Activated CD4-positive, alpha-beta memory T cell treated with anti-CD3 and anti-CD28 coated beads, Interleukin-2, amount 10 ng/mL, durations not matched to agents 7 days and 5 days (primary cell): ENCODE results near the gene MAP1B. TPM values are rescaled to one million over a fixed set of nuclear protein-coding genes. Genes with fewer than 3 reads are reported as not detected.
"Not testable (repeated sequence)": the region's sequence is repeated elsewhere in the genome, so short reads cannot be mapped to it uniquely, and the experiment has no call there.

Experiments
- CTCF ChIA-PET: fragments of 350-600 bp; sonication (Branson Sonifier 250); formaldehyde crosslinking; loops from one replicate; lab custom pipeline; 2021; ENCODE audit warnings: antibody characterized with exemption, inconsistent platforms; lab: Charles Lee
- POLR2A ChIA-PET: fragments of 350-600 bp; sonication (Branson Sonifier 250); formaldehyde crosslinking; loops from one replicate; lab custom pipeline; 2021; ENCODE audit warnings: antibody characterized with exemption; lab: Charles Lee
- DNase-seq: peaks from one replicate; pipeline ENCODE4 v3.0.0-alpha.2; 2020
- H3K27ac Mint-ChIP-seq: one replicate; pipeline ENCODE4 v1.8.0; 2021; ENCODE audit warnings: mild to moderate bottlenecking, mixed read lengths
- H3K27me3 Mint-ChIP-seq: one replicate; pipeline ENCODE4 v1.8.0; 2021; ENCODE audit warnings: mixed read lengths
- H3K36me3 Mint-ChIP-seq: one replicate; pipeline ENCODE4 v1.8.0; 2021; ENCODE audit warnings: low read depth, mixed read lengths
- H3K4me1 Mint-ChIP-seq: one replicate; pipeline ENCODE4 v1.8.0; 2021; ENCODE audit warnings: mixed read lengths
- H3K4me3 Mint-ChIP-seq: one replicate; pipeline ENCODE4 v1.8.0; 2021; ENCODE audit warnings: mild to moderate bottlenecking, mixed read lengths
- H3K9me3 Mint-ChIP-seq: one replicate; pipeline ENCODE4 v1.8.0; 2021; ENCODE audit warnings: mixed read lengths
- total RNA-seq, 2 experiments: library from RNA; stranded (reverse); gene quantifications; one replicate each; pipeline ENCODE4 v1.2.3, GENCODE V29; 2021

Gene MAP1B
- total RNA-seq, 2 experiments from 2014 or later, result 0.25 to 0.30 TPM

DNA sequence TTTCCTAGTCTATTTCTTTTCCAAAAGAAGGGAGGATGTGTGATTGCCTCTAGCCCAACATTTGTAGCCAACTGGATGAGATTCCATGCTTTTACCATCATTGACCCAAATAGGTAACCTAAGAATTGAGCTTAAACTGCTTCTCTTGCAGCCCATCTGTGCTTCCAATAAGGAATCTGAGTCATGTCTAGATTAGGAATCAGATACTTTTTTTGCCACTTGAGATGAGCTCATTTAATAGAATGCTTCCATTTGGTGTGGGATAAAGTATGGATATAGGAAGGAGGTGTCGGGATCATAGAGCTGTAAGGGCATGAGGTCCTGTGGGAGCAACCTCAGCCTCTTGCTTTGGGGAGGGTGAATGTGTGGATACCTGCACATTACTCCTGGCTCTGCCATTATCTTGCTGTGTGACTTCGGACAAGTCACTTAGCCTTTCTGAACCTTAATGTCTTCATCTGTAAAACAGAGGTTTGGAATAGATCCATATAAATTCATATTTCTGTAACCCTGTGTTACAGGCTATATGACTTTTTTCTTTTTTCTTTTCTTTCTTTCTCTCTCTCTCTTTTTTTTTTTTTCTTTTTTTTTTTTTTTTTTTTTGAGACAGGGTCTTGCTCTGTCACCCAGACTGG is 56.2 kb downstream of the MAP1B start:
- POLR2A ChIA-PET, result no interaction called here
- no peaks in the 10 kb centered on the region for H3K36me3 Mint-ChIP-seq
- CTCF ChIA-PET, result no interaction called here
- no peak overlapping the region for H3K4me3 Mint-ChIP-seq
- H3K27ac Mint-ChIP-seq, result no peak overlapping the region
- H3K4me1 Mint-ChIP-seq, result no peaks in the 10 kb centered on the region
- peaks cover 41% of the 10 kb centered on the region for H3K27me3 Mint-ChIP-seq
- DNase-seq, result no peak
- H3K9me3 Mint-ChIP-seq, result no peaks in the 10 kb centered on the region

DNA sequence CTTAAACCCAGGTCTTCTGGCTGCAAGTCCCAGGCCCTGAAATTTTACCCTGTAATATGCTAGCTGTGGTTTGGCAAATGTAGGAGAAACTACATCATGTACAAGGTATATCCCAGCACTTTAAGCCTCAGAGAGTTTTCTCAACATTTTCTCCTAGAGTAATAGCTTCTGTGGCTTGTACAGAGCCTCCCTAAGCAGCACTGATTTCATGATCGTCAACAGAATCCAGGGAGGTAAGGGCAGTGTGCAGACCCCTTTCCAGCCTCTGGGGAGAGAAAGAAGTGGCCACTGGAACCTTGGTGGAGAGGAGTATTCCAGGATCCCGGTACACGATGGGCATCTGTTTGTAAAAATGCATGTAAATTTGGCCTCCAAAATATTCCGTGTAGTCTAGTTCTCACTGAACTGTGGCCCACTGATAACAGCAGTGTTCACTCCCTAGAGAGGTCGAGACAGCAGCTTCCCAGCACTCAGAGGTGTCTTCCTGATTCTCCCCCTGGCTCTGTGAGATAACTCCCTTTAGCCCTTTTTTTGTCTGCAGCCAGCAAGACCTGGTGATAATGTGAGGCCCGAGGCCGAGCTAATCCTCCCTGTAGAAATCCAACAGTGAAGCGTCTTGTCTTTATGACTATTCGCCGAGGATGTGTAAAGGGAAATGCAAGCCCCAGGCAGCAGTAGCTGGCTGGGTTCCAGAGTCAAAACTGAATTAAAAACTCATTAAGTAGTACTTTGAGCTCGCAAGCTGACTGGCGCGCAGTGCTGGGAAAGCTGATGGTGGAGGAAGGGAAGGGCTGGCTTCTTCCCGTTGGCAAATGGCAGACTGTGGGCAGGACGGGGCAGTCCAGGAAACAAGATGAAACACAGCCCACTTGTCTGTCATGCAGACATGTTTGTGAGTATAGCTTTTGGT is 59.0 kb downstream of the MAP1B start:
- ChIA-PET POLR2A (no interaction called here), CTCF (no interaction called here)
- Mint-ChIP-seq H3K27me3 (peaks cover 62% of the 10 kb centered on the region), H3K4me1 (no peaks in the 10 kb centered on the region), H3K27ac (no peak overlapping the region), H3K36me3 (no peaks in the 10 kb centered on the region), H3K9me3 (no peaks in the 10 kb centered on the region), H3K4me3 (no peak overlapping the region)
- DNase-seq, result no peak

DNA sequence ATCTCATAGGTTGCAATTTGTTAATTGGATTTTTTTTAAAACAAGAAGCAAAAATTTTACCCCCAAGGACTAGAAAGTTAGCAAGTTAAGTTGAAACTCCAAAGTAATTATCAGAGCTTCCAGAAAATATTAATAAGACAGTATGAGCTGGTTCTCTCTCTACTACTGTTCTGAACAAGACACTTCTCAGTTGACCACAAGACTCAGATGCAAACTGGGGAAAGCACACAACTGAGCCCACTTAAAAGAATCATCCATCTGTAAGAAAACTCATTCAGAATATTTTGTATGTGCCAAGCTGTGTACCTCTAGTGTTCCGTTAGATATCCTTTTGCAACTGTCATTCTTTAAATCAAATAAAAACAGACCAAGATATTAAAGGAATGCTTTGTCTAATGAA is 60.0 kb downstream of the MAP1B start:
- H3K4me3 Mint-ChIP-seq, result no peak overlapping the region

DNA sequence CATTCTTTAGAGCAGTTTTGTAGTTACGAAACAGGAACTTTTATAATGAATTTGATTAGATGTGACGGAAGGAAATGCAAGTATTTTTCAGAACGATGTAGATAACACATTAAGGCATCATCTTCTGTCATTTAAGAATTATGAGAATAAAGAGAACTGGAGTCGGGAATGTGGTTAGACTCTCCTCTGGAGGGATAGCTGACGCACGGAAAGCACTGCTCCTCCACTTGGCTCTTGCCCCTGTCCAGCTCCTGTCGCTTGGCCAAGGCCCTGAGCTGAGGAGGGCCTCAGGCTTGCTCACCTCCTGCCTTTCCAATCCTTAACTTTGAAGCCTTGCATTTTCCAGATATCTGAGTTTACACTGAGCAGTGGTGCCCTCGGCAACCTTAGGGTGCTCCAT is 60.5 kb downstream of the MAP1B start:
- CTCF ChIA-PET, result no interaction called here
- no peak for DNase-seq
- no peaks in the 10 kb centered on the region for H3K4me1 Mint-ChIP-seq

More for the DNA sequence above, 60.0 kb downstream of the MAP1B start:
- Mint-ChIP-seq H3K36me3 (no peaks in the 10 kb centered on the region), H3K9me3 (no peaks in the 10 kb centered on the region), H3K4me1 (no peaks in the 10 kb centered on the region), H3K27ac (no peak overlapping the region), H3K27me3 (peaks cover 63% of the 10 kb centered on the region)
- DNase-seq, result no peak
- POLR2A ChIA-PET, result no interaction called here
- CTCF ChIA-PET, result no interaction called here

DNA sequence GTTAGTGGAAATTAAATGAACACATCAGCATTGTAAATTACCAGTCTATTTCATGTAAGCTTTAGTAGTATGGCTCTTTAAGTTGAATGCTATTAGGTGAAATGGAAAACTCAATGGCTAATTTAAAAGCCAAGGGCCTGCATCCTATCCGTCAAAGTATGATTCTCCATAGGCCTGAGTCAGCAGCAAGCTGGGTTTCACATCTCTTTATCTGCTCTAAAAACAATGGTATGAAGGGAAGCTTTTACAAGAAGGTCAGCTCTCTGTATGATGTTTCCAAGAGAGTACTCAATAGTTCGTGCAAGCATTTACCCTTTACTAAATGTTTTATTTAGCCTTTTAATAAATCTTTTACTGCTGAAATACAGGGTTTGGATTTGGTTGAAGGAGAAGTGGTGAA is 62.8 kb downstream of the MAP1B start:
- DNase-seq, result no peak
- H3K4me3 Mint-ChIP-seq, result no peak overlapping the region
- peaks cover 61% of the 10 kb centered on the region for H3K27me3 Mint-ChIP-seq
- CTCF ChIA-PET, result no interaction called here
- H3K9me3 Mint-ChIP-seq, result no peaks in the 10 kb centered on the region
- H3K4me1 Mint-ChIP-seq, result no peaks in the 10 kb centered on the region
- H3K27ac Mint-ChIP-seq, result no peak overlapping the region
- no peaks in the 10 kb centered on the region for H3K36me3 Mint-ChIP-seq
- POLR2A ChIA-PET, result no interaction called here

More for the DNA sequence above, 60.5 kb downstream of the MAP1B start:
- no peak overlapping the region for H3K4me3 Mint-ChIP-seq
- H3K27ac Mint-ChIP-seq, result no peak overlapping the region
- H3K9me3 Mint-ChIP-seq, result no peaks in the 10 kb centered on the region
- peaks cover 63% of the 10 kb centered on the region for H3K27me3 Mint-ChIP-seq
- POLR2A ChIA-PET, result no interaction called here
- H3K36me3 Mint-ChIP-seq, result no peaks in the 10 kb centered on the region

DNA sequence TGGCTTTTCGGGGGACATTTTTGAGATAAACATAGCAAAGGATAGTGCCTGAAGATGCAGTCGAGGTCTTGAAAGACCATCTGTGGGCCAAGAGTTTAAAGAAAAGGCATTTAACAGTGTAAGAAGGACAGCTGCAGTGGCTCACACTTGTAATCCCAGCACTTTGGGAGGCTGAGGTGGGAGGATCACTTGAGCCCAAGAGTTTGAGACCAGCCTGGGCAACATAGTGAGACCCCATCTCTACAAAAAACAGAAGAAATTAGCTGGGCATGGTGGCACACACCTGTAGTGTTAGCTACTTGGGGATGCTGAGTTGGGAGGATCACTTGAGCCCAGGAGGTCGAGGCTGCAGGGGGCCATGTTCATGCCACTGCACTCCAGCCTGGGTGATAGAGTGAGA is 63.9 kb downstream of the MAP1B start:
- DNase-seq, POLR2A ChIA-PET, H3K4me1 Mint-ChIP-seq, H3K27ac Mint-ChIP-seq, H3K4me3 Mint-ChIP-seq, H3K36me3 Mint-ChIP-seq, CTCF ChIA-PET, H3K9me3 Mint-ChIP-seq: not testable (repeated sequence)
- peaks cover 65% of the 10 kb centered on the region for H3K27me3 Mint-ChIP-seq

DNA sequence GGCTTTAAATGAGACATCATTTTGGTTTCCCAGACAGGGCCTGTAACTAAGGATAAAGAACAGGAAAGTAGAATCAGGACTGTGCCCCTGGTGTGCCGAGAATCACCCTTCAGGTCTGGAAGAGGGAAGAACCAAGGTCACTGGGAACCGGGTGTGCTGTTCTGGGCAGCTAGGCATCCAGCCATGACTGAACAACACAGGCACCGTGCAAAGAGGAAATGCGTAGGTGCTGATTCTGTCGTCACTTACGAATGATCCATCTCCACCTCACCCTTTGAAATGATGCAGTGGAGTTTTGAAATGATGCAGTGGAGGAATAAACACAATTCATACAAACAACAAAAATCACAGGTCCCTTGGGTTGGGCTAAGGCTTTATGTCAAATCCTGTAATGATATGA is 64.4 kb downstream of the MAP1B start:
- H3K4me3 Mint-ChIP-seq, result no peak overlapping the region
- ChIA-PET POLR2A (no interaction called here), CTCF (no interaction called here)
- peaks cover 65% of the 10 kb centered on the region for H3K27me3 Mint-ChIP-seq
- no peak overlapping the region for H3K27ac Mint-ChIP-seq
- H3K9me3 Mint-ChIP-seq, result no peaks in the 10 kb centered on the region
- DNase-seq, result no peak
- no peaks in the 10 kb centered on the region for H3K4me1 Mint-ChIP-seq
- H3K36me3 Mint-ChIP-seq, result no peaks in the 10 kb centered on the region

DNA sequence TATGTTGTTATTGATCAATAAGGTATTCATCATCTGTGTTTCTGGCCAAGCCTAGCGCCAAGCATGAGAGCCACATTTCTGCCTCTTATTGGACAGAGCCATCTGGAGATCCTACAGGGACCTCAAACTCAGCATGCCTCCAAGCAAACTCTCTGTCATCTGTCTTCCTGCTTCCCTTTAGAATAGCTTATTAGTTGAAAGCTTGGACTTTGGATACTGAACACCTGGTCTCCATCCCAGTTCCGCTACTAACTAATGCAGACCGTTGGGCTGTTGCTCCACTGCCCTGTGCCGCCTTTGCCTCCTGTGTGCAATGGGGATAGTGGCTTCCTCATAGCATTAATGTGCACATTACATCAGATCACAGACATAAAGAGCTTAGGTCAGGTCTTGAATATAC is 65.5 kb downstream of the MAP1B start:
- H3K4me1 Mint-ChIP-seq, result no peaks in the 10 kb centered on the region
- POLR2A ChIA-PET, result no interaction called here
- DNase-seq, result no peak
- no peak overlapping the region for H3K27ac Mint-ChIP-seq
- H3K27me3 Mint-ChIP-seq, result peaks cover 63% of the 10 kb centered on the region
- no peaks in the 10 kb centered on the region for H3K9me3 Mint-ChIP-seq
- CTCF ChIA-PET, result no interaction called here
- no peak overlapping the region for H3K4me3 Mint-ChIP-seq
- H3K36me3 Mint-ChIP-seq, result no peaks in the 10 kb centered on the region

DNA sequence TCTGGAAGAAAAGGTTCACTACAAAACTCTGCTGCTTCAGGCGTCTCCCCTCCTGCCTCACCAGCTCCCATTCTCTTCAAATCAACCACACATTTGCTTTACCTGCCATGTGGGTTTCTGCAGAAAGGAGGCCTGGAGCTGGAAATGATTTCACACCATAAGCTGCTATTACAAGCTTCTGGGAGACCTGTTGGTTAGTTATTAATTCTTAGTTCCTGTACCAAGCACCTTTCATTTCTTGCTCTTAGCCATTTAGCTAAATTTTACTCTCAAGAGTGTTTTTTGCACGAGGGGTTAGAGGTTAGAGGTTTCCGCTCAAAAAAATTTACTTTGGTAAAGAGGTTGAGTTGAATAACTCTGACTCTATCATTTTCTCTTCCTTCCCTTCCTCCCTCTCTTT is 70.3 kb downstream of the MAP1B start:
- no peak for DNase-seq
- no peaks in the 10 kb centered on the region for H3K4me1 Mint-ChIP-seq
- POLR2A ChIA-PET, result no interaction called here

DNA sequence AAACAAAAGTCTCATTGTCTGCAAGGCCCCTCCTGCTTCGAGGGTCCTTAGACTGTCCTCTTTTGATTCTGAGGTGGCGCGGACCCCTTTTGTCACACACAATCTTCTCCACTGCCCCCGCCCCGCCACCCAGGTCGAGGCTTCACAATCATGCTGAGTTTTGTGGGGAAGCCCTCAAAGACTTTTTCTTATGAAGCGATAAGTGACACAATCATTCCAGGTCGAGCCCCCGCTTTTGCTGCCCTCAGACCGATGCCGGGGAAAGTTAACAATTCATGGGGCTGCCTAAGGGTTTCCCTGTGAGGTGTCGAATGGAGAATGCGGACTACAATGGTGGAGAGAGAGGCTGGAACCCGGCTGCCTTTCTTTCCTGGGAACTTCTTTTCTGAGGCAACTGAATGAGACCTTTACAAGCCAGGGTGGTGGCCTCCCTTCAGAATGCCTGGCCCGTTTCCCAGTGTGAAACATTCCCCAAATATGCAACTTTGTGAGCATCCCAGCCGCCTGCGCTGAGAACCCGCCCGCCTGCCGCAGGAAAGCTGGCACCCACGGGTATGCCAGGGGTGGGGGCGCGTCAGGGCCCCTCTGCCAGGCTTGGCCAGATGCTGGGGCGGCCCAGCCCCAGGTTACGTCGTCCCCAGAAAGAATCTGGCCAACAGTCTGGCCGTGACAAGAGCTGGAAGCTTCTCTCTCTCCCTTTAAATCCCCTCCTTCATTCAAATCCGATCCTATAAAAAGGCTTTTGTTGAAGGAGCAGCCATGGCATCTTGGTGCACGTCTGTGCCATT is 71.9 kb downstream of the MAP1B start:
- no peaks in the 10 kb centered on the region for H3K36me3 Mint-ChIP-seq
- no peak for DNase-seq
- peaks cover 58% of the 10 kb centered on the region for H3K27me3 Mint-ChIP-seq
- POLR2A ChIA-PET, result interaction anchor here (0.6 kb wide), 1 partner anchor 62 kb away, joined by 3 read pairs; no protein-coding TSS in a partner anchor
- no peak overlapping the region for H3K27ac Mint-ChIP-seq
- no peaks in the 10 kb centered on the region for H3K4me1 Mint-ChIP-seq
- H3K4me3 Mint-ChIP-seq, result no peak overlapping the region
- no peaks in the 10 kb centered on the region for H3K9me3 Mint-ChIP-seq
- CTCF ChIA-PET, result no interaction called here

More for the DNA sequence above, 70.3 kb downstream of the MAP1B start:
- Mint-ChIP-seq H3K27ac (no peak overlapping the region), H3K36me3 (no peaks in the 10 kb centered on the region), H3K4me3 (no peak overlapping the region), H3K27me3 (peaks cover 58% of the 10 kb centered on the region), H3K9me3 (no peaks in the 10 kb centered on the region)
- CTCF ChIA-PET, result no interaction called here

DNA sequence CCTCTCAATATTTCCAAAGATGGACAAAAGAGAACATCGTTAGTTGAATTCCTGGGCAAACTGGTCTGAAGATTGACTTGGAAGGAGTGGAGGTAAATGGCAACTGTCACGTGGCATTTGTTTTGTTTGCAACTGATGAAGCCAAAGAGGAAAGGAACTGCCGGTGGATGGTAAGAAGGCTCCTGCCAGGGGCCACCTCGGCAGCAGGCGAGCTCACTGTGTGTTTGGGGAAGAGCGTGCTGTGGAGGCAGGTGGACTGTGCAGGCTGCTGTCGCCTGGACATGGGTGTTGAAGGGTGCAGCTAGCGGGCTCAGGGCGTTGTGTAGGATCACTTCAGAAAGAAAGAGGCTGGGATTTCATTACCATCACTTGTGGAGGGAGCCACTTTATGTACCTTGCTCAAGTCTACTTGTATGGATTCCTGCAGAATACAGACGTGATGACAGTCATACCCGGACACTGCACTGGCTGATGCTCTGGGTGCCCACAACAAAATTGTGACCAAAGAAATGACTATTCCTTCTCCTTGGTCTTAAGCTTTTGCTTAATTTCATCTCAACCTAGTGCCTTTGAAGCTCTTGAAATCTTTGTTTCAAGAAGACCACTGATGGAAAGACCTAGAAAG is 72.7 kb downstream of the MAP1B start:
- CTCF ChIA-PET, result no interaction called here
- Mint-ChIP-seq H3K27ac (no peak overlapping the region), H3K4me3 (no peak overlapping the region), H3K36me3 (no peaks in the 10 kb centered on the region), H3K9me3 (no peaks in the 10 kb centered on the region), H3K27me3 (peaks cover 61% of the 10 kb centered on the region), H3K4me1 (no peaks in the 10 kb centered on the region)
- DNase-seq, result no peak
- POLR2A ChIA-PET, result no interaction called here

DNA sequence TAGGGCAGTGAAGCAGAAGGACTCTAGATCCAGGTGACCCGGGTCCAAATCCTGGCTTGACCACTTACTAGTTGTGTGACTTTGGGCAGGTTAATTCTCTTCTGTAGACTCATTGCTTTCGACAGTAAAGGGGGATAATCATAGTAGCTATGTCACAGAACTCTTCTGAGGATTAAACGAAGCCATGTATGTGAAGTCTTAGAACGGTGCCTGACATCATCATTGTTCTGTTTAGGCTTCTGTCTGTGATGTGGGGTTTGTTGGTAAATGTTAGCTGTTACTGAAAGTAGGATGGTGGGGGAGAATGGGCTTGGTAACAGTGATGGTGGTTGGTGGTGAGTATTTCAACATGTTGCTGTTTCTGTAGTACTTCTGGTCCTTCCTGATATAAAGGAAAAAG is 73.7 kb downstream of the MAP1B start:
- ChIA-PET POLR2A (interaction anchor here (0.6 kb wide), 1 partner anchor 128 kb away, joined by 3 read pairs; no protein-coding TSS in a partner anchor), CTCF (no interaction called here)
- Mint-ChIP-seq H3K4me1 (no peaks in the 10 kb centered on the region), H3K4me3 (no peak overlapping the region), H3K9me3 (no peaks in the 10 kb centered on the region), H3K36me3 (no peaks in the 10 kb centered on the region), H3K27me3 (peaks cover 63% of the 10 kb centered on the region), H3K27ac (no peak overlapping the region)
- no peak for DNase-seq

DNA sequence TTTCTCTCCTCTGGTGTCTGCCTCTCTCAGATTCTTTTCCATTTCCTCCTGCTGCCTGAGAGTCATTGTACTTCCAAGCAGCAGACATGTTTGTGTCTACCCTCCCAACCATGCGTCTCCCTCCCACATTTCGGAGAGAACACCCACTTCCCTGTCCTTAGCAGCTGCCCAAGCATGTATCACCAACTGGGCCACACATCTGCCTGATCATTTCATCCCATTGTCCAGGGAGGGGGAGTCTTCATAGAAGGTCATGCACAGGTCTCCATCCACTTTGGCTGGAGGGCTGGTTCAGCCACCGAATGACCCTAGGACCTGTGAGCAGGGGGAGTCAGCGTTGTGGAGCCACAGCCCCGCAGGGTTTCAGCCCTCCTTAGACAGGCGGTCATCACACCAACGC is 75.4 kb downstream of the MAP1B start:
- no peak overlapping the region for H3K27ac Mint-ChIP-seq
- no peak overlapping the region for H3K4me3 Mint-ChIP-seq
- CTCF ChIA-PET, result no interaction called here
- no peak for DNase-seq
- H3K4me1 Mint-ChIP-seq, result no peaks in the 10 kb centered on the region
- no peaks in the 10 kb centered on the region for H3K36me3 Mint-ChIP-seq
- no peaks in the 10 kb centered on the region for H3K9me3 Mint-ChIP-seq
- H3K27me3 Mint-ChIP-seq, result peaks cover 68% of the 10 kb centered on the region
- POLR2A ChIA-PET, result no interaction called here
